Neural cell (in vitro differentiated cells): ENCODE measurements around the gene KLC1. TPM values are rescaled to one million over a fixed set of nuclear protein-coding genes. Genes with fewer than 3 reads are reported as not detected.

ENCODE experiments used
- H2AFZ ChIP-seq: fragments of 200-600, 300-800 bp; sonication (generic), shearing (Covaris generic); 2 replicates; pipeline ENCODE4 v1.6.0; 2014; ENCODE audit warnings: low read depth, mild to moderate bottlenecking, antibody characterized with exemption, low read length, moderate library complexity
- H3F3A ChIP-seq: fragments of 200-600 bp; shearing (Covaris generic); 2 replicates; pipeline ENCODE4 v1.6.1; 2016; ENCODE audit warnings: mild to moderate bottlenecking, moderate library complexity, mixed read lengths, antibody characterized with exemption, low read length; ENCODE audit not compliant: insufficient read depth, poor library complexity, severe bottlenecking
- H3K27ac ChIP-seq: fragments of 200-600, 300-800 bp; sonication (generic), shearing (Covaris generic); 2 replicates; pipeline ENCODE4 v1.5.1; 2014; ENCODE audit warnings: mild to moderate bottlenecking, low read length, moderate library complexity
- H3K27me3 ChIP-seq: fragments of 300-800, 200-600 bp; sonication (generic), shearing (Covaris generic); 2 replicates; pipeline ENCODE4 v1.6.0; 2014; ENCODE audit warnings: mild to moderate bottlenecking, low read depth, low read length, moderate library complexity; ENCODE audit not compliant: insufficient read depth
- H3K36me3 ChIP-seq: fragments of 300-800, 200-600 bp; sonication (generic), shearing (Covaris generic); 2 replicates; pipeline ENCODE4 v1.5.1; 2014; ENCODE audit warnings: mild to moderate bottlenecking, antibody characterized with exemption, low read length, moderate library complexity; ENCODE audit not compliant: insufficient read depth
- H3K4me2 ChIP-seq: fragments of 300-800, 200-600 bp; sonication (generic), shearing (Covaris generic); 2 replicates; pipeline ENCODE4 v1.6.0; 2014; ENCODE audit warnings: mild to moderate bottlenecking, low read length
- H3K4me3 ChIP-seq: fragments of 300-800, 200-600 bp; sonication (generic), shearing (Covaris generic); 2 replicates; pipeline ENCODE4 v1.5.1; 2014; ENCODE audit warnings: mild to moderate bottlenecking, low read length, moderate library complexity
- H3K79me2 ChIP-seq: fragments of 200-600 bp; shearing (Covaris generic); replicated peaks from 2 replicates; pipeline ENCODE4 v1.6.0; 2014; ENCODE audit warnings: mild to moderate bottlenecking, low read length, moderate library complexity; ENCODE audit not compliant: insufficient read depth
- H3K9ac ChIP-seq: fragments of 300-800, 200-600 bp; sonication (generic), shearing (Covaris generic); 2 replicates; pipeline ENCODE4 v1.6.1; 2016; ENCODE audit warnings: mild to moderate bottlenecking, low read length, mixed read lengths
- H3K9me2 ChIP-seq: fragments of 200-600 bp; shearing (Covaris generic); 2 replicates; pipeline ENCODE4 v1.6.1; 2016; ENCODE audit warnings: mild to moderate bottlenecking, low read length, mixed read lengths; ENCODE audit not compliant: insufficient read depth
- H3K9me3 ChIP-seq: fragments of 200-600, 300-800 bp; sonication (generic), shearing (Covaris generic); 2 replicates; pipeline ENCODE4 v1.6.1; 2016; ENCODE audit warnings: mild to moderate bottlenecking, mixed run types, low read length, moderate library complexity, mixed read lengths
- H4K20me1 ChIP-seq: fragments of 200-600 bp; shearing (Covaris generic); 2 replicates; pipeline ENCODE4 v1.6.1; 2016; ENCODE audit warnings: mild to moderate bottlenecking, mixed run types; ENCODE audit not compliant: insufficient read depth
- EP300 ChIP-seq: fragments of 450-650 bp; conservative IDR thresholded peaks from 2 replicates; pipeline ENCODE4 v1.6.1; 2014; ENCODE audit warnings: antibody characterized with exemption, mild to moderate bottlenecking, moderate library complexity; ENCODE audit not compliant: poor library complexity, severe bottlenecking
- EZH2 ChIP-seq: fragments of 200-600, 300-800 bp; shearing (Covaris generic), sonication (generic); IDR thresholded peaks from 2 replicates; pipeline ENCODE4 v1.6.1; 2014; ENCODE audit warnings: antibody characterized with exemption, low read length, borderline replicate concordance, mild to moderate bottlenecking; ENCODE audit not compliant: insufficient read depth, poor library complexity, severe bottlenecking
- MXI1 ChIP-seq: fragments of 450-650 bp; conservative IDR thresholded peaks from 2 replicates; pipeline ENCODE4 v1.6.1; 2014; ENCODE audit warnings: antibody characterized with exemption, mild to moderate bottlenecking; ENCODE audit not compliant: poor library complexity, severe bottlenecking
- POLR2AphosphoS5 ChIP-seq: IDR thresholded peaks from 2 replicates; pipeline ENCODE4 v1.6.1; 2012
- RAD21 ChIP-seq: fragments of 450-650 bp; conservative IDR thresholded peaks from 2 replicates; pipeline ENCODE4 v1.6.1; 2014; ENCODE audit warnings: antibody characterized with exemption, mild to moderate bottlenecking, moderate library complexity
- SMC3 ChIP-seq: fragments of 450-650 bp; conservative IDR thresholded peaks from 2 replicates; pipeline ENCODE4 v1.6.1; 2014; ENCODE audit warnings: antibody characterized with exemption, mild to moderate bottlenecking, moderate library complexity; ENCODE audit not compliant: poor library complexity
- TAF1 ChIP-seq: IDR thresholded peaks from 2 replicates; pipeline ENCODE4 v1.6.1; 2012; ENCODE audit warnings: low read depth
- polyA plus RNA-seq: library from polyadenylated mRNA; depleted of rRNA; stranded (reverse); fragments of >200 nt; gene quantifications from 2 replicates; pipeline ENCODE4 v1.2.3, GENCODE V29; 2014
- TF ChIP-seq, protein P1 (sequence below): fragments of 450-650 bp; IDR thresholded peaks from 2 replicates; pipeline ENCODE4 v1.5.1; 2014; ENCODE audit warnings: antibody characterized with exemption, mild to moderate bottlenecking, moderate library complexity; ENCODE audit not compliant: poor library complexity, severe bottlenecking
- TF ChIP-seq, protein P2 (sequence below): IDR thresholded peaks from 2 replicates; pipeline ENCODE4 v1.6.1; 2012; ENCODE audit warnings: borderline replicate concordance

The KLC1 gene
- polyA plus RNA-seq, 1 donor from 2014 or later = 1,272 TPM

DNA sequence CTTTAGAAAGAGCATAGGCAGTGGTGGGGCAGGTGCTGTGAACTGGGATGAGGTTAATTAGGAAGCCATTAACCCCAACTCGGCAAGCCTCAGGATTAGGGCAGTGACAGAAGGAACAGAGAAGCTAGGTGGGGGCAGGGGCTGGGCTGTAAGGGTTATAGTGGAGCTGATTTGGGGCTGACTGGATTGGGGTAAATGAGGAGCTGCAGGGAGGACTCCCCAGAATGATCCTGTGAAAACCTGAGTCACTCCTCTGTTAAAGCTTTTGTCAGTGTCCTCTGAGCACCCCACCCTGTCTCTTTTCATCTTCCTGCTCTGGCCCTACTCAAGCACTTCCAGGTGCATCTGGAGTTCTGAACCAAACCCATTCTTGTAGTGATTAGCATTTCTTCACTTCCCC is 4.4 kb downstream of the KLC1 start:
- H3K27ac ChIP-seq = no peak overlapping the region
- no peak for TF ChIP-seq RAD21
- no peak for TF ChIP-seq EP300
- TF ChIP-seq, protein P1, sequence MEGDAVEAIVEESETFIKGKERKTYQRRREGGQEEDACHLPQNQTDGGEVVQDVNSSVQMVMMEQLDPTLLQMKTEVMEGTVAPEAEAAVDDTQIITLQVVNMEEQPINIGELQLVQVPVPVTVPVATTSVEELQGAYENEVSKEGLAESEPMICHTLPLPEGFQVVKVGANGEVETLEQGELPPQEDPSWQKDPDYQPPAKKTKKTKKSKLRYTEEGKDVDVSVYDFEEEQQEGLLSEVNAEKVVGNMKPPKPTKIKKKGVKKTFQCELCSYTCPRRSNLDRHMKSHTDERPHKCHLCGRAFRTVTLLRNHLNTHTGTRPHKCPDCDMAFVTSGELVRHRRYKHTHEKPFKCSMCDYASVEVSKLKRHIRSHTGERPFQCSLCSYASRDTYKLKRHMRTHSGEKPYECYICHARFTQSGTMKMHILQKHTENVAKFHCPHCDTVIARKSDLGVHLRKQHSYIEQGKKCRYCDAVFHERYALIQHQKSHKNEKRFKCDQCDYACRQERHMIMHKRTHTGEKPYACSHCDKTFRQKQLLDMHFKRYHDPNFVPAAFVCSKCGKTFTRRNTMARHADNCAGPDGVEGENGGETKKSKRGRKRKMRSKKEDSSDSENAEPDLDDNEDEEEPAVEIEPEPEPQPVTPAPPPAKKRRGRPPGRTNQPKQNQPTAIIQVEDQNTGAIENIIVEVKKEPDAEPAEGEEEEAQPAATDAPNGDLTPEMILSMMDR = no peak
- no peak for TF ChIP-seq POLR2AphosphoS5
- TF ChIP-seq SMC3 = no peak
- TF ChIP-seq MXI1 = no peak
- TF ChIP-seq EZH2 = no peak
- TF ChIP-seq TAF1 = no peak
- peaks cover 4% of the 10 kb centered on the region for H3K36me3 ChIP-seq
- peaks cover 94% of the 10 kb centered on the region for H3K79me2 ChIP-seq
- no peak overlapping the region for H2AFZ ChIP-seq
- H3K9ac ChIP-seq = no peak overlapping the region
- H3K4me3 ChIP-seq = no peak overlapping the region
- H3K9me3 ChIP-seq = no peaks in the 10 kb centered on the region
- no peaks in the 10 kb centered on the region for H3K27me3 ChIP-seq
- no peak overlapping the region for H3K4me2 ChIP-seq
- H3K9me2 ChIP-seq = no peaks in the 10 kb centered on the region
- no peaks in the 10 kb centered on the region for H3F3A ChIP-seq
- peaks cover 18% of the 10 kb centered on the region for H4K20me1 ChIP-seq

DNA sequence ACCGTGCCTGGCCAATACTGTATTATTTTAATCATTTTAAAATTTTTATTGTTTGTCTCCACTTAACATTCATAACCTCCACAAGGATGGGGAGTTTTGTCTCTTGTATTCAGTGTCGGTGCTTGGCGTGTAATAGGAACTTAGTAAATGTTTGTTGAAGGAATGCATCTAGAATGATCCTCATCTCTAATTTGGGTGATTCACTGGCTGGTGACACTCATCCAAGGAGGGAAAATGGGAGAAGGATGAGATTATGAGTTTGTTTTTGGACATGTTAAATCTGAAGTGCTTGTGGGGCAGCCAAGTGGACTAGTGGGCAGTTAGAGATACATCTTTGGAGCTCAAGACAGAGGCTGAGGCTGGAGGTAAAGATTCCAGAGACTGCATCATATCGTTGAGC is 5.1 kb downstream of the KLC1 start:
- Histone ChIP-seq H3K27me3 (no peaks in the 10 kb centered on the region), H3K27ac (no peak overlapping the region), H3K4me2 (no peak overlapping the region), H3K79me2 (peaks cover 97% of the 10 kb centered on the region), H3K9me3 (no peaks in the 10 kb centered on the region), H3K9ac (no peak overlapping the region), H3F3A (no peaks in the 10 kb centered on the region), H3K9me2 (no peaks in the 10 kb centered on the region), H3K36me3 (peaks cover 4% of the 10 kb centered on the region), H3K4me3 (no peak overlapping the region), H2AFZ (no peak overlapping the region), H4K20me1 (peaks cover 21% of the 10 kb centered on the region)
- TF ChIP-seq POLR2AphosphoS5 = no peak
- TF ChIP-seq, protein P1 = no peak
- TF ChIP-seq EP300 = no peak
- no peak for TF ChIP-seq TAF1
- TF ChIP-seq SMC3 = no peak
- TF ChIP-seq, protein P2, sequence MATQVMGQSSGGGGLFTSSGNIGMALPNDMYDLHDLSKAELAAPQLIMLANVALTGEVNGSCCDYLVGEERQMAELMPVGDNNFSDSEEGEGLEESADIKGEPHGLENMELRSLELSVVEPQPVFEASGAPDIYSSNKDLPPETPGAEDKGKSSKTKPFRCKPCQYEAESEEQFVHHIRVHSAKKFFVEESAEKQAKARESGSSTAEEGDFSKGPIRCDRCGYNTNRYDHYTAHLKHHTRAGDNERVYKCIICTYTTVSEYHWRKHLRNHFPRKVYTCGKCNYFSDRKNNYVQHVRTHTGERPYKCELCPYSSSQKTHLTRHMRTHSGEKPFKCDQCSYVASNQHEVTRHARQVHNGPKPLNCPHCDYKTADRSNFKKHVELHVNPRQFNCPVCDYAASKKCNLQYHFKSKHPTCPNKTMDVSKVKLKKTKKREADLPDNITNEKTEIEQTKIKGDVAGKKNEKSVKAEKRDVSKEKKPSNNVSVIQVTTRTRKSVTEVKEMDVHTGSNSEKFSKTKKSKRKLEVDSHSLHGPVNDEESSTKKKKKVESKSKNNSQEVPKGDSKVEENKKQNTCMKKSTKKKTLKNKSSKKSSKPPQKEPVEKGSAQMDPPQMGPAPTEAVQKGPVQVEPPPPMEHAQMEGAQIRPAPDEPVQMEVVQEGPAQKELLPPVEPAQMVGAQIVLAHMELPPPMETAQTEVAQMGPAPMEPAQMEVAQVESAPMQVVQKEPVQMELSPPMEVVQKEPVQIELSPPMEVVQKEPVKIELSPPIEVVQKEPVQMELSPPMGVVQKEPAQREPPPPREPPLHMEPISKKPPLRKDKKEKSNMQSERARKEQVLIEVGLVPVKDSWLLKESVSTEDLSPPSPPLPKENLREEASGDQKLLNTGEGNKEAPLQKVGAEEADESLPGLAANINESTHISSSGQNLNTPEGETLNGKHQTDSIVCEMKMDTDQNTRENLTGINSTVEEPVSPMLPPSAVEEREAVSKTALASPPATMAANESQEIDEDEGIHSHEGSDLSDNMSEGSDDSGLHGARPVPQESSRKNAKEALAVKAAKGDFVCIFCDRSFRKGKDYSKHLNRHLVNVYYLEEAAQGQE = no peak
- TF ChIP-seq EZH2 = no peak
- TF ChIP-seq MXI1 = no peak
- TF ChIP-seq RAD21 = no peak
